Measurements from ENCODE around the gene PAH. TPM values are rescaled to one million over a fixed set of nuclear protein-coding genes. Genes with fewer than 3 reads are reported as not detected.

The PAH gene
- total and polyA plus RNA-seq, 2 of the 13 experiments (the other 11 are each of a cell fraction or from before 2014, with no cell fraction given): 192 to 451 TPM

- TF ChIP-seq FOXA3 (CRISPR knock-in tag; IDR thresholded peaks at IDR 0.05) (0 out of 2 replicates have a peak, but pooled peaks have one; percentile 50), ZNF138 (CRISPR knock-in tag; IDR thresholded peaks at IDR 0.05; ENCODE audit: low read depth) (peak; percentile 77; the same call in 1 of the 2 replicates), ZNF510 (CRISPR knock-in tag; IDR thresholded peaks at IDR 0.05; ENCODE audit: low read depth) (no peak), BRD4 (CRISPR knock-in tag; IDR thresholded peaks at IDR 0.05) (peak; percentile 54), KDM6A (CRISPR knock-in tag; IDR thresholded peaks at IDR 0.05; ENCODE audit: low read depth) (0 out of 2 replicates have a peak, but pooled peaks have one; percentile 11), MEF2D (CRISPR knock-in tag; IDR thresholded peaks at IDR 0.05) (peak; percentile 70; the same call in 1 of the 2 replicates), ZFP1 (CRISPR knock-in tag; IDR thresholded peaks at IDR 0.05) (peak; percentile 24; the same call in 1 of the 2 replicates), EP300 (IDR thresholded peaks at IDR 0.05; ENCODE audit: low read depth in 2 of 2, low read length in 2 of 2) (peak in 1 of 2 experiments; percentile 59; a peak in 2 of 4 replicates), EP300 (CRISPR knock-in tag; IDR thresholded peaks at IDR 0.05; ENCODE audit: borderline replicate concordance) (no peak), ZNF430 (CRISPR knock-in tag; IDR thresholded peaks at IDR 0.05) (peak; percentile 85; the same call in 1 of the 2 replicates), HOXD1 (CRISPR knock-in tag; IDR thresholded peaks at IDR 0.05) (no peak; the same call in 1 of the 2 replicates), ARNT (IDR thresholded peaks at IDR 0.05) (no peak), ZNF530 (CRISPR knock-in tag; IDR thresholded peaks at IDR 0.05; ENCODE audit: low read depth) (no peak), FOXP4 (CRISPR knock-in tag; IDR thresholded peaks at IDR 0.05) (peak; percentile 85), RXRA (CRISPR knock-in tag; IDR thresholded peaks at IDR 0.05) (peak; percentile 70; the same call in 1 of the 2 replicates), ZNF274 (CRISPR knock-in tag; IDR thresholded peaks at IDR 0.05) (peak; percentile 50; the same call in 1 of the 2 replicates), SNAPC2 (CRISPR knock-in tag; IDR thresholded peaks at IDR 0.05) (no peak), PHF8 (CRISPR knock-in tag; IDR thresholded peaks at IDR 0.05) (peak; percentile 64; the same call in 1 of the 2 replicates), CCAR2 (optimal IDR thresholded peaks at IDR 0.05; ENCODE audit: low read depth, low read length) (no peak), PAXIP1 (CRISPR knock-in tag; conservative IDR thresholded peaks at IDR 0.05) (peak; percentile 74), ZNF484 (CRISPR knock-in tag; IDR thresholded peaks at IDR 0.05; ENCODE audit: borderline replicate concordance, low read depth) (no peak), TFE3 (CRISPR knock-in tag; IDR thresholded peaks at IDR 0.05) (peak; percentile 90), E2F1 (CRISPR knock-in tag; IDR thresholded peaks at IDR 0.05) (0 out of 2 replicates have a peak, but pooled peaks have one; percentile 17)
These were observed at the start of gene PAH (continued) for GRCh38 chr12:102917026-102917787.

All from HepG2 (cell line).